ENCODE data around the gene ZGLP1. TPM values are rescaled to one million over a fixed set of nuclear protein-coding genes. Genes with fewer than 3 reads are reported as not detected.

Gene ZGLP1
- total and polyA plus RNA-seq, 2 of the 13 experiments (the other 11 are each of a cell fraction or from before 2014, with no cell fraction given) = 2.4 to 3.0 TPM

- TF ChIP-seq PAXIP1 (CRISPR knock-in tag; conservative IDR thresholded peaks at IDR 0.05) (peak; percentile 40), SAP130 (CRISPR knock-in tag; IDR thresholded peaks at IDR 0.05; ENCODE audit: low read depth) (peak; percentile 62), ASH2L (IDR thresholded peaks at IDR 0.05; ENCODE audit: insufficient read length, low read depth, low read length) (peak; percentile 36)
- TF ChIP-seq, protein P1, sequence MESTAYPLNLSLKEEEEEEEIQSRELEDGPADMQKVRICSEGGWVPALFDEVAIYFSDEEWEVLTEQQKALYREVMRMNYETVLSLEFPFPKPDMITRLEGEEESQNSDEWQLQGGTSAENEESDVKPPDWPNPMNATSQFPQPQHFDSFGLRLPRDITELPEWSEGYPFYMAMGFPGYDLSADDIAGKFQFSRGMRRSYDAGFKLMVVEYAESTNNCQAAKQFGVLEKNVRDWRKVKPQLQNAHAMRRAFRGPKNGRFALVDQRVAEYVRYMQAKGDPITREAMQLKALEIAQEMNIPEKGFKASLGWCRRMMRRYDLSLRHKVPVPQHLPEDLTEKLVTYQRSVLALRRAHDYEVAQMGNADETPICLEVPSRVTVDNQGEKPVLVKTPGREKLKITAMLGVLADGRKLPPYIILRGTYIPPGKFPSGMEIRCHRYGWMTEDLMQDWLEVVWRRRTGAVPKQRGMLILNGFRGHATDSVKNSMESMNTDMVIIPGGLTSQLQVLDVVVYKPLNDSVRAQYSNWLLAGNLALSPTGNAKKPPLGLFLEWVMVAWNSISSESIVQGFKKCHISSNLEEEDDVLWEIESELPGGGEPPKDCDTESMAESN (CRISPR knock-in tag; conservative IDR thresholded peaks at IDR 0.05) = 0 out of 2 replicates have a peak, but pooled peaks have one; percentile 14
Measured at GRCh38 chr19:10288662-10289166, 20.9 kb downstream of the ZGLP1 start (continued).

All from HepG2 (cell line).